Measurements from ENCODE around the gene CASK. TPM values are rescaled to one million over a fixed set of nuclear protein-coding genes. Genes with fewer than 3 reads are reported as not detected.

CASK gene
- total and polyA plus RNA-seq, 4 donors, result 3.6 to 14.8 (median 6.2) TPM

GRCh38 chrX:41785685-41786084 lies 137.7 kb downstream of the CASK start:
- DNase-seq (ENCODE audit: low spot score), result no peak
- no peak overlapping the region for H3K4me3 ChIP-seq (ENCODE audit: low read depth in 1 of 3, low read length in 3 of 3)
- H3K36me3 ChIP-seq (ENCODE audit: control insufficient read depth in 4 of 4, insufficient read depth in 3 of 4, low read depth in 1 of 4, low read length in 3 of 4), result no peaks in the 10 kb centered on the region
- no peak overlapping the region for H3K9ac ChIP-seq (ENCODE audit: low read depth in 1 of 2, low read length in 2 of 2)
- H3K27me3 ChIP-seq (ENCODE audit: control insufficient read depth in 4 of 4, insufficient read depth in 4 of 4, low read length in 3 of 4), result no peaks in the 10 kb centered on the region
- no peaks in the 10 kb centered on the region for H3K4me1 ChIP-seq (ENCODE audit: control insufficient read depth in 4 of 4, insufficient read depth in 4 of 4, low read length in 3 of 4)
- WGBS, result 96% methylated on average over 2 of the region's 2 CpGs
- TF ChIP-seq NR2F2 (IDR thresholded peaks at IDR 0.05), result no peak
- no peak for TF ChIP-seq GABPA (IDR thresholded peaks at IDR 0.05 in 1 of 2, conservative IDR thresholded peaks at IDR 0.05 in 1 of 2)
- no peak for TF ChIP-seq TAF1 (conservative IDR thresholded peaks at IDR 0.05)
- TF ChIP-seq HNF4G (IDR thresholded peaks at IDR 0.05), result no peak
- no peak for TF ChIP-seq RAD21 (IDR thresholded peaks at IDR 0.05)
- no peak for TF ChIP-seq SP1 (IDR thresholded peaks at IDR 0.05)
- TF ChIP-seq MAX (IDR thresholded peaks at IDR 0.05), result no peak
- TF ChIP-seq ATF3 (IDR thresholded peaks at IDR 0.05), result no peak
- no peaks in the 10 kb centered on the region for H3K9me3 ChIP-seq (ENCODE audit: control insufficient read depth in 4 of 4, low read length in 3 of 4)
- H3K27ac ChIP-seq (ENCODE audit: low read depth in 1 of 2, low read length in 2 of 2), result no peak overlapping the region

- DNase-seq (ENCODE audit: low spot score), result no peak
- WGBS, result 6% methylated on average over 2 of the region's 2 CpGs
- TF ChIP-seq RAD21 (IDR thresholded peaks at IDR 0.05) (peak; percentile 85 to 92), CTCF (IDR thresholded peaks at IDR 0.05; ENCODE audit: low read depth, low read length, missing input control) (peak; percentile 69), EGR1 (IDR thresholded peaks at IDR 0.05; ENCODE audit: low read depth in 2 of 2) (no peak)
- H3K36me3 ChIP-seq (ENCODE audit: control insufficient read depth in 4 of 4, insufficient read depth in 3 of 4, low read depth in 1 of 4, low read length in 3 of 4), result no peaks in the 10 kb centered on the region
- H3K27me3 ChIP-seq (ENCODE audit: control insufficient read depth in 4 of 4, insufficient read depth in 4 of 4, low read length in 3 of 4), result no peaks in the 10 kb centered on the region
- H3K27ac ChIP-seq (ENCODE audit: low read depth in 1 of 2, low read length in 2 of 2), result no peak overlapping the region
- no peaks in the 10 kb centered on the region for H3K4me1 ChIP-seq (ENCODE audit: control insufficient read depth in 4 of 4, insufficient read depth in 4 of 4, low read length in 3 of 4)
- no peak overlapping the region for H3K9ac ChIP-seq (ENCODE audit: low read depth in 1 of 2, low read length in 2 of 2)
- no peak overlapping the region for H3K4me3 ChIP-seq (ENCODE audit: low read depth in 1 of 3, low read length in 3 of 3)
- H3K9me3 ChIP-seq (ENCODE audit: control insufficient read depth in 4 of 4, low read length in 3 of 4), result no peaks in the 10 kb centered on the region
Measured at GRCh38 chrX:41781500-41781899, 141.9 kb downstream of the CASK start.

- Histone ChIP-seq H3K9me3 (ENCODE audit: control insufficient read depth in 4 of 4, low read length in 3 of 4) (no peaks in the 10 kb centered on the region), H3K27ac (ENCODE audit: low read depth in 1 of 2, low read length in 2 of 2) (no peak overlapping the region), H3K4me1 (ENCODE audit: control insufficient read depth in 4 of 4, insufficient read depth in 4 of 4, low read length in 3 of 4) (no peaks in the 10 kb centered on the region), H3K9ac (ENCODE audit: low read depth in 1 of 2, low read length in 2 of 2) (no peak overlapping the region), H3K36me3 (ENCODE audit: control insufficient read depth in 4 of 4, insufficient read depth in 3 of 4, low read depth in 1 of 4, low read length in 3 of 4) (no peaks in the 10 kb centered on the region), H3K27me3 (ENCODE audit: control insufficient read depth in 4 of 4, insufficient read depth in 4 of 4, low read length in 3 of 4) (no peaks in the 10 kb centered on the region), H3K4me3 (ENCODE audit: low read depth in 1 of 3, low read length in 3 of 3) (no peak overlapping the region)
- TF ChIP-seq NR2F2 (IDR thresholded peaks at IDR 0.05), result no peak
- no peak for TF ChIP-seq GABPA (IDR thresholded peaks at IDR 0.05 in 1 of 2, conservative IDR thresholded peaks at IDR 0.05 in 1 of 2)
- TF ChIP-seq EGR1 (IDR thresholded peaks at IDR 0.05; ENCODE audit: low read depth in 2 of 2), result no peak
- TF ChIP-seq SP1 (IDR thresholded peaks at IDR 0.05), result no peak
- TF ChIP-seq MAX (IDR thresholded peaks at IDR 0.05), result no peak
- TF ChIP-seq RXRA (IDR thresholded peaks at IDR 0.05), result no peak
- no peak for TF ChIP-seq HNF4A (conservative IDR thresholded peaks at IDR 0.05)
- no peak for TF ChIP-seq JUND (IDR thresholded peaks at IDR 0.05)
- no peak for TF ChIP-seq TAF1 (conservative IDR thresholded peaks at IDR 0.05)
- WGBS, result 81% methylated on average over 3 of the region's 3 CpGs
- DNase-seq (ENCODE audit: low spot score), result no peak
Measured at GRCh38 chrX:41779941-41780340, 143.4 kb downstream of the CASK start.
